SKM-1 (cell line): ENCODE data around the gene MSTO1.
A peak's percentile ranks its signal among the peaks of the same experiment; 100 is the strongest.
"Not testable (repeated sequence)": the region's sequence is repeated elsewhere in the genome, so short reads cannot be mapped to it uniquely, and the experiment has no call there.

Experiments
- DNase-seq: peaks from one replicate; lab custom pipeline; 2025; ENCODE audit not compliant: unreplicated experiment; lab: John Stamatoyannopoulos, UW

The MSTO1 gene

DNA sequence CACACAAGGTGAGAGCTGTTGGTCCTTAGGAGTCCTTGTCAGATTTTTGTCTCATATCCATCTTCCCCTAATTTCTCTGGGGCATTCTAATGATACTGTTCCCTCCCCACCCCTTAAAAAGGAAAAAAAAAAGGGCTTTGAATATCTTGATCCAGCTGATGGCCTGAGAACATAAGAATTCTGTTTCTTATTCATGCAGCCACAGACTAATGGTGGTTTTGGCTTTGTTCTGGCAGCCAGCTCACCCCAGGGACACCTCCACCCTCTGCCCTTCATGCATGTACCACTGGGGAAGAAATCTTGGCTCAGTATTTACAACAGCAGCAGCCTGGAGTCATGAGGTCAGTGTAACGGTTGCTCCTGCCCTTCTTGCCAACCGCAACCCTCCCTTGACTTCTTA lies 3.2 kb downstream of the MSTO1 start:
- not testable (repeated sequence) for DNase-seq

DNA sequence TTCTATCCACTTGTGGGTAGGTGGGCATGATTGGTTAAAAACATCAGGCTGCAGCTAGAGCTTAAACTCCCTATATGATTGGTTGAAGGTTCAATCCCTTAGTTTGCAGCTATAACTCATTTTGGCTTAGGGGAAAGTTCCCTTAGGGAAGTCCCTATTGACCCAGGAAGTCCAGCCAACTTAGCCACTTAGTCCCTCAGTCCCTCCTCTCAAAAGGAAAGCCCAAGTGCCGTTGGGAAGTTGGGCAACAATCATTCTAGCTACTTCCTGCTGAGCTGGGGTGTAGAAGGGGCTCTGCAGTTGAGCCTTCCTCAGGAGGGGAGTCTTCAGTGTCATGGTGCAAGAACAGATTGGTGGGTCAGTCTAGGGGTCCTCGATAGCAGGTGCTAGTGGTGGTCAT lies 12.2 kb downstream of the MSTO1 start:
- no peak for DNase-seq

DNA sequence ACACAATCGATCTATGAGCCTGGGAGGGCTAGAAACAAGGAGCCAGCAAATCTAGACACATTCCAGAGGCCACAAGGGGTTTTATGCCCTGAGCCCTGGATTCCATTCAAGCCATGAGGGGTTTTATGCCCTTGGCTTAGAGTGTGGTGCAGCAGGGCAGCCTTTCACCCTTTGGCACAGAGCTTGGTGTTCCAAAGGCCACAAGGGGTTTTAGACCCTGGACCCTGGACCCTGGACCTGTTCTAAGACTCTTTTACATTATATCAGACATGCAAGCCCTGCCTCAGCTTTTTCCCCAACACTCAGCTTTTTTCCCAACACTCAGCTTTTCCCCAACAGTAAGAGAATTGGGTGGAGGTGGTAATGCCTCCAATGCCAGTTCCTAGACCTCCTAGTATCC lies 13.3 kb downstream of the MSTO1 start:
- DNase-seq: no peak

DNA sequence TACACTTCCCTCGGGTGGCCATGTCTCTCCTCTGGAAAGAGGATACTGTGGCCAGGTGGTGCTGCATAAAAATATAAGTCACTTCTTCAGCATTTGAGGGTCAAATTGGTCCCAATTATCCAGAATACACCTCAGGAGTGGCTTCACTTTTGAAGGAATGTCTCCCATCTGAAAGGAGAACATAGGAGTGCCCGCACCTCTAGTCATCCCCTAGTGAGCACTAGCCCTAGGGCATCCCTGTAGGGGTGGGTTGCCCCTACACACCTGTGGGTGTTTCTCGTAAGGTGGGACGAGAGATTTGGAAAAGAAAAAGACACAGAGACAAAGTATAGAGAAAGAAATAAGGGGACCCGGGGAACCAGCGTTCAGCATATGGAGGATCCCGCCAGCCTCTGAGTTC lies 16.4 kb downstream of the MSTO1 start:
- DNase-seq: not testable (repeated sequence)

DNA sequence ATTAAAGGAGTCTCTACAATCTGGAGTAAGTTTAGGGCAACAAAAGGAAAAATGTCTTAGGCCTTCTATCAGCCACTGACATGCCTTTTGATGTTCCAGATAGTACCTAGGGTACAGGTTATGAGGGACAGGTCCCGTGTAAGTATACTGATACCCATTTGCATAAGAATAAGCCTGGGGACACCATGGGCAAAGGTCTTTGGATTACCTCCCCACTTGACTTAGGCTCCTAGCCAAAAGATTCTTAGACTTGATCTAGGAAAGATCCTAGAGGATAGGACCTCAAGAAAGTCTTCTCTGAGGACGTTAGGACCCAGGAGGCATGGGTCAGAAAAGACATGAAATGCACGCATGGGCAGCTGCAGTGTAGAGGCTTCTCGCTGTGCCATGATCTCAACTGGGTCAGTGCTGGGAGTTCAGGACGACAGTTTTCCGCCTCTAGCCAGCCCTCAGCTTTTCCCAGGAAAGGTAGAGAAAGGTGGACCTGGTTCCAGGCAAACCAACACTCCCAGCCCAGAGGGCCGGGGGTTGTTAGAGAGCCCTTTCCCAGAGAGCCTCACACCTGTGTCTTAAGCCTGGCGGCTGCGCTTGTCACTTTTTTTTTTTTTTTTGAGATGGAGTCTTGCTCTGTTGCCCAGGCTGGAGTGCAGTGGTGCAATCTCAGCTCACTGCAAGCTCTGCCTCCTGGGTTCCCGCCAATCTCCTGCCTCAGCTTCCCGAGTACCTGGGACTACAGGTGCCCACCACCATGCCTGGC lies 26.6 kb downstream of the MSTO1 start:
- DNase-seq: no peak

DNA sequence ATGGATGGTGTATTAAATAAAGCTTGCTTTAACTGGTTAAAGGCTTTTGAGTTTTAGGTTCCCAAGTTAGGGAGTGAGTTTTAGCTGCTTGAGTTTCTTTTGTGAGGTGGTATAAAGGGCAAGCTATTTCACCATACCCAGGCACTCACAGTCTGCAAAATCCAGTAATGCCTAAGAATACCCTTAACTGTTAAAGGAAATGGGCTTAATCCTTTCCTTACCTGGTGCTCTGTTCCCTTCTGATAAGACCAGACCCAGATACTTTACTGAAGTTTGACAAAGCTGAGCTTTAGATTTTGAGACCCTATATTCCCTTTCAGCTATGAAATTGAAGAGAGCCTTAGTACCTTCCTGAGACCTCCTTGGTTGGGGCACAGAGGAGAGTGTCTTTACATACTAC lies 30.3 kb downstream of the MSTO1 start:
- DNase-seq: no peak

DNA sequence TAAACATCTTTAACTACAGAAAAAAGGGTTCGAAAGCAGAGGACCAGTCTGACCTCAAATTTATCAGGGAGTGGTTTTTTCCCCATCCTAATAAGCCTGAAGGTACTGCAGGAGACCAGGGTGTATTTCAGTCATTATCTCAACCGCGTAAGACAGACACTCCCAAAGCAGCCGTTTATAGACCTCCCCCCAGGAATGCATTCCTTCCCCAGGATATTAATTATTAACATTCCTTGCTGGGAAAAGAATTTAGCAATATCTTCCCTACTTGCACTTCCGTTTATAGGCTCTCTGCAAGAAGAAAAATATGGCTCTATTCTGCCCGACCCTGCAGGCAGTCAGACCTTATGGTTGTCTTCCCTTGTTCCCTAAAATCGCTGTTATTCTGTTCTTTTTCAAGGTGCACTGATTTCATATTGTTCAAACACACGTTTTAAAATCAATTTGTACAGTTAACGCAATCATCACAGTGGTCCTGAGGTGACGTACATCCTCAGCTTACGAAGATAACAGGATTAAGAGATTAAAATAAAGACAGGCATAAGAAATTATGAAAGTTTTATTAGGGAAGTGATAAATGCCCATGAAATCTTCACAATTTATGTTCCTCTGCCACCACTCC lies 32.7 kb downstream of the MSTO1 start:
- DNase-seq: not testable (repeated sequence)

DNA sequence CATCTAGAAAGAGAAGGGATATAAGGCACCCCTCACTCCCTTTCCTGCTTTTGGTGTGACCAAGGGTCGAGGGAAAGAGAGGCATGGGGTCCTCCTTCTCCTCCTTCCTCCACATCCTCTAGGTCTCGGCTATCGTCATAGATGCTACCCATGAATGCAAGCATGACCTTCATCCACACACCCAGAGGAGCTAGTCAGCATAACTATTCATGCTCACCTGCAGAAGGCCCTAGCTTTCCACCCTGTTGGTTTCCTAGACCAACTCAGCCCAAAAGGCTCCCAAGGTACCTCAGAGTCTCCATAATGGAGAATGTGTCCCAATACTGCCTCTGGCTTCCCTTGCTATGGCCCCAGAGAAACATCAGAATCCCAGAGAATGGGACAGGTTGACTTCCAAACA lies 33.2 kb downstream of the MSTO1 start:
- no peak for DNase-seq

DNA sequence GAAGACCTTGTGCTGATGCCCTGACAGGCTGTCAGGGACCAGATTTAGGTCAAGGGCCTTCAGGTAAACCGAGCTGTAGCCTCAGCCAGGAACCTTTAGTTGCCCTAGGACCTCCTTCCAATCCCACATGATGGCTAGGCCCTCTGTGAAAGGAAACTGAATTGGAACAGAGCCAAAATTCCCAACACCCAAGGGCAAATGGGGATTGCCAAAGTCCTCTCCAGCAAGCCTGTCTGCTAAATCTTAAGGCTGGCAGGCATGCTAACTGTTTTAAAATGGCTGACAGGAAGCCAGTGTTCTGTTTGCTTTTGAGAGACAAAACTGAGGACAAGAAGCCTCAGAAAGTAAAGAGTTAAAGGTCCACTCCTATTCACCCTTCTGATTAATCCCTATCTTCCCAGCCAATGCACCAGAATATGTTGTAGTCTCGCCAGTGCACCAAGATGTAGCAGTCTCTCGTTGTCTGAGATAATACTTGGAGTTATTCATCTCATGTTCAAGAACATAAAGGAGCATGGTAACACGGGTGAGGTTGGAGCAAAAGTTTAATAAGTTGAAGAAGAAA lies 35.1 kb downstream of the MSTO1 start:
- no peak for DNase-seq

DNA sequence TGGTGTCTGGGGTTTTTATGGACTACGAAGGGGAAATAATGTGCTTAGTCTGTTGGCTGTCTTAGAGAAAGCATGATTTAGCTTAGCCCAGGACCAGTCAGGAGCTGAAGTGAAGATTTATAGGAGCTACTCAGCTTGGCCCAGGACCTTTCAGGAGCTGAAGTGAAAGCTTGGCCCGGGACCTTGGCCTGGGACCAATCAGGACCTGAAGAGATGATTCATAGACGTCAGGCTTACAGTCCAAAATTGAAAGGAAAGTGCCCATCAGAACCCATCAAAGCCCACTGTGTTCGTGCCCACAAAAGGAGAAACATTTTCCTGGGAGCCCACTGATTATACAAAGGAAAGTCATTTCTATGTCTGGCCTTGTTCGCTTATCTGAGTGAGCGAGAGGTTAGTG lies 35.6 kb downstream of the MSTO1 start:
- DNase-seq: no peak

DNA sequence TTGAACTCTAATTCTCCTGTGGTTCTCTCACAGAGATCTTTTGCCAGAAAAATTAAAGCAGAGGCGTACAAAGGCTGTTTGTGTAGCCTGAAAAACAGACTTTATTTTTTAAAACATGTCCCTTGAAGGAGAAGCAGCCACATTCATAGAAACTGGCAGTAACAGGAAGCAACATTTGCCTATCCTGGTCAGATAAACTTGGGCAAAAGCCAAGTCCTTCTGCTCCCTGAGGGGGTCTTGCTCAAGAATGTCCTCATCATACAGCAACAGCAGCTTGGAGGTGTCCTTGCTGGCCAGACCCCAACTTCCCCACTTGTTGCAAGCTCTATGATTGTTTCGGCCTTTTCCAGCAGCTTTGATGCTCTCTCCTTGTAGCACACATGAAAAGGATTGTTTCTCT lies 36.3 kb downstream of the MSTO1 start:
- no peak for DNase-seq

DNA sequence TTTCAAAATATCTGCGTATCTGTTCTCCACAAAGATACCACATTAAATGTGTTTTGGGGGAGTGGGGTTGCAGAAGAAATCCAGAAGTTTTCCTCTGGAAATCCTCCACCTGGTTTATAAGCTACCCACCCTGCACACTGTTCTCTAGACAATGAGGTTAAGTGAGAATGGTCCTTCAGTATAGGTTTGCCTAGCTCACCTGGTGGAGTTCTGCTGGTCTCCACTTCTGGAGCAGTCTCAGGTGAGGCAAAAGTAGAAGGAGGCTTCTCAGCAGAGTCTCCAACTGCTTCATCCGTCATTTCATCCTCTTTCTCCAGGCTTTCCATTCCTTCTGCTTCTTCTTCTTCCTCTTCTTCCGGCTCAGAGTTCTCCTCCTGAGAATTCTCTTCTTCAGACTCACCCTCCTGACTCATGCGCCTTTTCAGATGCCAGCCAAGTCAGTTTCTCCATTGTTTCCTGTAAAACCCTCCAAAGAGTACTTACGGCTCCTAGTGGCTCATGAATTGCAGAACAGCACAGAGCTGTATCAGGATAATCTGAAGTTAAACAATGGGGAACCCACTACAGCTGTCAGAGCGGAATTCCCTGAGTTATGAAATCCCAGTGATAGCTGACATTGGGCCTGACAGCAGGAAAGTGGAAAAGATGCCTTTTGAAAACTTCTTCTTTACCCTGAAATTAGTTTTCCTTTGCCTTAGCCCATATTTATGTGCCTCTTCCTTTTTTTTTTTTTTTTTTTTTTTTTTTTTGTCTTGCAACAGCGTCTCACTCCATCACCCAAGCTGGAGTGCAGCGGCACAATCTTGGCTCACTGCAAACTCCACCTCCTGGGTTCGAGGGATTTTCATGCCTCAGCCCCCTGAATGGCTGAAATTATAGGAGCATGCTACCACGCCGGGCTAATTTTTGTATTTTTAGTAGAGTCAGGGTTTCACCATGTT lies 38.5 kb downstream of the MSTO1 start:
- DNase-seq: peak; percentile 25

DNA sequence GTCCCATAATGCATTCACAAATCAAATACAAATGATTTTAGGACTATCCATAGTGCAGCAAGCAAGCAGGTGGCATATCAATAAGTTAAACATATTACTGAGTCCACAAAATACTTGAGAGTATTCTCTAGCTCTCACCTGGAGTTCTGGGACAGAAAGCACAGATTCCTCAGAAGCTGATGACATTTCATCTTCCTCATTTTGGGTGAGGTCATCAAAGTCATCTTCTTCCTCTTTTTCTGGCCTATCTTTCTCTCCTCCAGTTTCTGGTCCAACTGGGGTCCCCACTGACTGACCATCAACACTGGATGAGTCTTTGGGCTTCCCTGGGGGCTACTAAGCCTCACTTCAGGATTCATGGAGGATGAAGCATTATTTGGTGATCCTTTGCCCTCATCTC lies 39.7 kb downstream of the MSTO1 start:
- peak; percentile 79 for DNase-seq

DNA sequence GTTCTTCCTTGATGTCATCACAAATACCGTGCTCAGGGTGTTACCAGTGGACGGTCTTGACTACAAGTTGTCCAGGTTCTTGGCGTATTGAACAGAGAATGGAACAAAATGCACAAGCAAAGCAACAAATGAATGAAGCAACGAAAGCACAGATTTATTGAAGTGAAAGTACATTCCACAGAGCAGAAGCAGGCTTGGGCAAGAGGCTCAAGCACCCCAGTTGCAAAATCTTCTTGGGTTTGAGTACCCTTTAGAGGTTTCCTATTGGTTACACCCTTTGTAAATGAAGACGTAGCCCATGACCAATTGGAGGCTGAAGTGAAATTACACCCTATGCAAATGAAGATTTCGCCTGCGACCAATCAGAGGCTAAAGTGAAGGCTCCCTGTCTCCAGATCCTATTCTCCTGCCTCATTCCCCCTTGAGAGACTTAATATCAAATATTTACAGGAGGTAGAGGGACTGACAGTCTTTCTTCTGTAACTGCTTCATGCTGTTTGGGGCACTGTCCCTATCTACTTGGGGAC lies 40.3 kb downstream of the MSTO1 start:
- peak; percentile 22 for DNase-seq

DNA sequence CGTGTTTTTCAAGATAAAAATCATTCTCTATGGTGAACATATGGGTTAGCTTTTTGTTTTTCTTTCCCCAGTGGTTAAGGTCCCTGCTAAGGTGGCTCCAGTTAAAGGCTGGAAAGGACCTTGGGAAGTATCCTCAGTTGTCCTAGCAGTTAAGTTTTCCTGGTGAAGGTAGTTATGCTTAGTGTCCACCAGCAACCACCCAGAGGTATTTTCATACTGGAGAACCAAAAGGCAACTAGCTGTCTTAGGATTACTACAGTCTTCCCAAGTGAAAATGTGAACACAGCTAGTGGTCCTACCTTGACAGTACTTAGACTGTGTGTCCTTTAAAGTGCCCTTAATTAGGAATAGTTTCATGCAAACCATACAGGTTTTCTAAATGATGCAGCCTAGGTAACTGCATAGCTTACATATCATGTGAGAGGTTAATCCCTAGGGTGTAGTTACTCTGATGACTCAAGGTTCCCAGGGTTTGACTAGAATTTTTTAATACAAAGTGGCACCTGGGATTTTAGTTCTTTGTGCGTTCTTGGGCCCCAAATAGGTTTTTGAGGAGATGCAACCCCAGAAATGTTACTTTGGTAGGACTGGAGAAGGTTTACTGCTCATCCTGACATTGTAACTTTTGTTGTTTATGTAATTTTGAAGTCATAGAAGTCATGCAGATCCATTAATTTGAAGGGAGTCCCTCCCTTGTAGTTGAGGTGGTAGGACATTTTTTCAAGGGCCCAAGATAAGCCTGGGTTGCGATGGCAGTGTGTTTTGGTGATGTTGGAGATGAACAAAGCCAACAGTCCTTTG lies 42.0 kb downstream of the MSTO1 start:
- DNase-seq: no peak

DNA sequence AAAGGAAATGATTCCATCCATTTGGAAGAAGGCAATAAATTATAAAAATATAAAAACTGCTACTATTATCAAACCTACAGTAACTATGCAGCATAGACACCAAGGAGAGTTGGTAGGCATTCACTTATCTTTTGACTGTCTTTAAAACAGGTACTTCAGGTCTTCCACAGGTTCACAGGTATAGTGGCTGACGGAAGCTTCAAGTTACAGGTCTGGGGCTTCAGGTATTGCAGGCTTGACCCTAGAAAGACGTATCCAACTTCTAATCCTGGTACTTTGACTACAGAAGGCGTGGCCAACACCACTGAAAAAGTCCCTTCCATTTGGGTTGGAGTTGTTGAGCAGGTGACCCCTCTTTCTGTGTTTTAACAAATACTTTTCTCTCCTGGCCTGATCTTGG lies 42.9 kb downstream of the MSTO1 start:
- DNase-seq: no peak

DNA sequence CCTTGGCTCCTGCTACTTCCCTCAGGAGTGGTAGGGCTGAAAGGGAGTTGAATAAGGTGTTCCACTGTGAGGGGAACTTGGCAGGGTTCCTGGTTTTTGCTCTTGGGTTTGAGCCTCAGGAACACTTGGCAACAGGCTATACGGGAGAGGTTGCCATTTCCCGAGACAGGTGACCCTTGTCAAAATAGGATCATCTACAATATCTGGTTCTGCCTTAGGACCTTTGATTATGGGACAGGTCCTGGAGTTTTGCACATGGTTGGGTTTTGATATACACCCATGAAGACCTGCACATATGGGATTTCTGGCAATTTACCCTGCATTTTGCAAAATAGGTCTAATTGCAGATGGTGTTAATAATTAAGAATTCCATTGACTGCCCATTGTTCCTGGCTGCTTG lies 47.4 kb downstream of the MSTO1 start:
- DNase-seq: no peak

DNA sequence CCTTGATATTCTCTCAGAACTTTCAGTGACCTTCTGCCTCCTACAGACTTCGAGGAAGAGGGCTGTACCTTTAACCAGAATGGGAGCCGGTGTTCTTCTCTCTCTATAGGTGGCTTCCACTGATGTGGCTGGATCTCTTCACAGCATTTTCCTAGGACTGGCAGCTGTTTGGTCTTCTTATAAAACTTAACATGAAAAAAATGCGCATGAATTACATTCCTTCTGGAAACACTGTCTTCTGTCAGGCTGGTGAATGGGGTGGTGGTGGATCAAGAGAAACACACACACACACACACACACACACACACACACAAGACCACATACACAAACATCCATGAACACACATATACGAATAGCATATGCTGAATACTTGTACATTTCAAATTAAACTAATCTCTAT lies 51.2 kb downstream of the MSTO1 start:
- not testable (repeated sequence) for DNase-seq
